ENCODE measurements around the gene HIVEP3. TPM values are rescaled to one million over a fixed set of nuclear protein-coding genes. Genes with fewer than 3 reads are reported as not detected.

HIVEP3 gene
- total and polyA plus RNA-seq, 2 of the 13 experiments (the other 11 are each of a cell fraction or from before 2014, with no cell fraction given): 0.05 TPM; not detected in 1

- TF ChIP-seq ZNF407 (CRISPR knock-in tag; IDR thresholded peaks at IDR 0.05; ENCODE audit: not compliant biosample characterization) (no peak), IKZF4 (CRISPR knock-in tag; IDR thresholded peaks at IDR 0.05; ENCODE audit: borderline replicate concordance, low read depth, not compliant biosample characterization) (no peak), ZSCAN21 (CRISPR knock-in tag; IDR thresholded peaks at IDR 0.05; ENCODE audit: borderline replicate concordance) (no peak), IRF2 (CRISPR knock-in tag; IDR thresholded peaks at IDR 0.05) (no peak), DZIP1 (CRISPR knock-in tag; IDR thresholded peaks at IDR 0.05) (no peak), SETDB1 (CRISPR knock-in tag; IDR thresholded peaks at IDR 0.05; ENCODE audit: borderline replicate concordance) (no peak)
Measured at GRCh38 chr1:41708332-41708731, 210.4 kb downstream of the HIVEP3 start (continued).

Data from HepG2 (cell line).